DOHH2 (cell line): Measurements from ENCODE around the gene CNTF.

ENCODE experiments used
- CTCF ChIP-seq: fragments of 200-600 bp; sonication (generic); IDR thresholded peaks from one replicate; pipeline ENCODE4 v1.5.1; 2014; ENCODE audit warnings: antibody characterized with exemption, mild to moderate bottlenecking, low read depth, low read length; ENCODE audit not compliant: poor library complexity, severe bottlenecking
- EZH2phosphoT487 ChIP-seq: fragments of 200-600 bp; sonication (generic); IDR thresholded peaks from 2 replicates; pipeline ENCODE4 v1.6.1; 2017; ENCODE audit warnings: borderline replicate concordance, mild to moderate bottlenecking, antibody characterized with exemption, low read length, moderate library complexity, mixed read lengths

- TF ChIP-seq CTCF (no peak), EZH2phosphoT487 (no peak)
These were observed 24.8 kb downstream of the CNTF start for GRCh38 chr11:58647141-58647699.
